SK-N-MC (cell line): ENCODE measurements around the gene SRGN.

Experiments
- EZH2 ChIP-seq: fragments of 200-600 bp; sonication (generic); IDR thresholded peaks from one replicate; pipeline ENCODE4 v1.6.1; 2017; ENCODE audit warnings: antibody characterized with exemption
- POLR2AphosphoS5 ChIP-seq: IDR thresholded peaks from 2 replicates; pipeline ENCODE4 v1.6.1; 2012; ENCODE audit warnings: mild to moderate bottlenecking, low read depth, low read length, borderline replicate concordance

DNA sequence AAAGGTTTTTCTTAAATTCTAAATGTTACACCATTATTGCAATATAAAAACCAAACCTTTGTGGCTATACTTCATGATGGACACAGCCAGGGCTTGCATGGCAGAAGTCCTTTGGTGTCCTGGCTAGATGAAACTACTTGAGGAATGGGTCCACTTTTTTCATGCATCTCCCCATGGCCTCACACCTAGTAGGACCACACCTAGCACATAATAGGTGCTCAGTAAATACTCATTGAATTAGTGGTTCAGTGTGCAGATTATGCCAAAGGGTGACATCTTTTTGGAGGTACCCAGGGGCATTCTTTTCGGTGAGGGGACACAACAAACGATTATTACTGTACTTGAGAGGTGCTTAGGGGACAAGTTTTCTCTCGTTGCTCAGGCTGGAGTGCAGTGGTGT, 20.7 kb upstream of the SRGN start:
- TF ChIP-seq POLR2AphosphoS5: no peak
- TF ChIP-seq EZH2: no peak
